ENCODE results near the gene DPM2.

DPM2 gene

DNA sequence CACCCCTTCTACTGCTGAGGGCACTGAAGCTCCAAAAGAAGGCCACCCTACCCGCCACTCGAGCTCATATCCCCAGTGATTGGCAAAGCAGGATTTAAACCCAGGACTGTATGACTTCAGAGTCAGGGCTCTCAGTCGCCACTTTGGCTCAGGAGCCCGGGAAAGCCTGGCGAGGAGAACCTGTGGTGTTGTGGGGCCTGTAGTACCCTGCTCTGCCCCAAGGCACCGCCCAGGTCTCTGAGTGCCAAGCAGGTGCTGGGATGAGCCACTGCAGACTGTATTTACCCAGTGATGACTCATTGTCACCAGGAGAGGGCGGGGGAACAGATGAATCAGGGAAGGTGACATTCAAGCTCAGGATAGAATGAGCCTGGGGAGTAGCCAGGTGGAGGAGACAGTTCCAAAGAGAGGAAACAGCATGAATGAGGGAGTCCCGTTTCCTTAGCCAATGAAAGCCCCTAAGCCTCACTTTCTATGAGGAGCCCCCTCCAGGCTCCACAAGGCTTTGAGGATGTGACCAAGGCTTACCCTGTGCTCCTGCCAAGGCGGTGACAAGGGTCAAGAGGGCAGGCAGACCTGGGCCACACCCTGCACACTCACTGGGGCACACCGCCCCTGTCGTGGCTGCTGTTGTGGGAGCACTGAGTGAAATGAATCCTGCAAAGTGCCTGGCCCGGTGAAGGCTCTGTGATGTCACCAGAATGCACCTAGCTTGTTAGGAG, 17.8 kb upstream of the DPM2 start:
- DNase-seq = peak; percentile 60 to 79 (median 73)

DNA sequence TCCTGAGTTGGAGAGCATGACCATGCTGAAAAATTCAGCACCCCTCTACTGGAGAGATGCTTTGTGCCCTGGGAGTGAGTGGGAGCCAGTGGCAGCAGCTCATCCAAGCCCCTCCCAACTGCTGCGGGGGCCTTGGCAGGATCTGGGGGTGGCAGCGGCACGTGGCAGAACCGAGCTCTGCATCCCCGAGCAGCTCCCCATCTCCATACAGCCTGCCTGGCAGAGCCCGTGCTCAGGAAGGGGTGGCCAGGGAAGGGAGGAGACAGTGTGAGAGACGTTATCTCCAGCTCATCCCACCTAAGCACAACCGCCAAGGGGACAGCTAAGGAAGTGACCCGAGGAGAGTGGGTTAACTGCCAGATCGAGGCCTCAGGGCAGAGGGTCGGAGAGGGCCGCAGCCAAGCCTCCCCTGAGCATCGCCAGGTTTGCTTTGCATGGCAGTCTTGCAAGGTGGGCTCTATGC, 17.2 kb upstream of the DPM2 start:
- no peak for DNase-seq

GRCh38 chr9:127953768-127954505, 16.3 kb upstream of the DPM2 start:
- DNase-seq = peak in 1 of 5 donors; percentile 29

DNA sequence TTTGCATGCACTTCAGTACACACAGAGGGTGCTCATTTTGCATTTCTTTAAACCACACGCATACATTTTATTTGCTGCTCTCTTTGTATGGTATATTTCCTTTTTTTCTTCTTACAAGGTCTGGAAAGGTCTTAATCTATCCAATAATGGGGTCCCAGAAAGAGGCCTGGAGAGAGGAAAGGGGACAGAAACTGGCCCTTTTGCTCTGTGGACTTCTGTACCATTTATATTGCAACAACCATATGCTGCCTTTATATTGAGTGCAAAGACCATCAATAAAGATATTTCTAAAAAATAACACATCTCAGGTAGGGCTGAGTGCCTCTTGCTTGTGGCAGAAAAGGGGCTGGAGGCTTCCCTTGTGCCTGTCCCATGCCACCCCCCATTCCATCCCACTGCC, 15.5 kb upstream of the DPM2 start:
- DNase-seq = no peak

GRCh38 chr9:127950513-127951289, 13.0 kb upstream of the DPM2 start:
- no peak for DNase-seq

DNA sequence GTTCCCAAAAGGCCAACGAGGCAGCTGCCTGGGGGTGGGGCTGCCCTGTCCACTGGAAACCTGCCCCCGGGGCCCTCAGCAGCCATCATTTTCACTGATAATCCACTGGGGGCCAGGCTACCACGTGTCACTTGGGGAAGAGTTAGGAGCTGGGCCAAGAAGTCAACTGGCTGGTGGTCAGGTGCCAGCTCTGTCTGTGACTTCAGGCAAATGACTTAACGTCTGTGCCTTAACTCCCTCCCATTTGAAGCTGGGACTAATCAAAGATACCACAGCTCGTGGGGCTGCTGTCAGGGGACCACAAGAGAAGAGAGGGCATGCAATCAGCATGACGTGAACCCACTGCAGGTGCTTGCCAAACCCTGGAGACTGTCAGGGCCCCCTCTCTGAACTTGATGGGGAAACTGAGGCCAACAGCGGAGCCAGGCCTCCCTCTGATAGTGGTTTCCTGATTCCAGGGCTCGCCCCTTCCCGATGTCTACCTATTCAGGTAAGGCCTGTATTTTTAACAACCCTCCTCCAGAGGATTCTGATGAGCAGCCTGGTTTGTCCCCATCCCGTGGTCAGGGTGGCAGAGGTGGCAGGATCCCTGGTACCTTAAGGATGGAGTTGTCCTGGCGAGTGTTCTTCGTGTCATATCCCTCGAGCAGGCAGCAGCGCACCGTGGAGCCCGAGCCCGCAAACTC, 12.3 kb upstream of the DPM2 start:
- no peak for DNase-seq

DNA sequence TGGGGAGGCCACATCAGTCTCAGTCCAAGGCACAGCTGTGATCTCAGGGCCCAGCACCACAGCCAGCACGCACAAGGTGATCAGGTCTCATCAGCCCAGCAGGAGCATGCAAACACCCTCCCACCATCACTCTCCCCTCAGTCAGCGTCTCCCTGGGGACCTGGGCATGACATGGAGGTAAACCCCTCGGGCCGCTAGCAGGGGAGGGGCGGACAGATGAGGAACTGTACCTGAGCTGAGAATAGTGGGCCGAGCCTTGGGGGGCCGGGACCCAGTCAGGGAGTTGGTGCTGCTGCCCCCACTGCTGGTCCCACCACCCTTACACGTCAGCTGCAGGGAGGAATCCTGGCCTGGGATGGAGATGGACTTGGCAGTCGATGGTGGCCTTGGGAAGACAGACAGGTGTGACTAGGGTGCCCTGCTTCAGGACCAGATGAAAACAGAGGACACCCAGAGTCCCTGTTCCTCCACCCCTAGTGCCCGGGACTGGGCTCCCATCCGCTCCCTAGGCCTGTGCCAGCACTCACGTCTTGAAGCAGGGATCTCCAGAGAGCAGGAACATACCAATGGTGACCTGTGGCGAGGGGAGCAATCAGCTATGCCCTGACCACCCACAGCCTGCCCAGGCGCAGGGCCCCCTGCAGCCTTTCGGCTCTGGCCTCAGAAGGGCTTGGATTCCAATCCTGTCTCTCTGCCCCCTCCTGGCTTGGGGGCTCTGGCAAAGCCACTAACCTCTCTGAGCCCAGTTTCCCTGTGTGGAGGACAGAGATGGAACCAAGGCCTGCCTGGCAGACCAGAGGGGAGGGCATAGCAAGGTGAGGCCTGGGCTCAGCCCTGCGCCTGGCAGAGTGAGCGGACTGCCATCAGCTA, 10.4 kb upstream of the DPM2 start:
- DNase-seq = no peak

DNA sequence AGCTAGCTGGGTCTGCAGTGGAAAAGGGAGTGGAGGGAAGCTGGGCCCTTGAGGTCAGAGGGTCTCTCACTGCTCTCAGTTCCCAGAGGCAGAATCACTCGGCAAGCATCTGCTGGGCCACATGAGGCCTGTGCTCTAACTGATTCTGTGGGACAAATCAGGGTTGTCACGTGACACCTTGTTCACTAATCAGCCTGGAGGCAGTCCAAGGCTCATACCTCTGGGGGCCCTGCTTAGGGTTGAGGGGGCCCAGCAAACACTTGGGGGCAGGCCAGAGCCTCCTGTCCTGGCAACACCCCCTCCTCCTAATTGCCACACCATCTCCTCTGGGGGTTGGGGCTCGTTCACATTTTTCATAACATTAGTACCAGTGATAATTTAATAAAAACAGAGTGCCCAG, 9.1 kb upstream of the DPM2 start:
- no peak for DNase-seq

DNA sequence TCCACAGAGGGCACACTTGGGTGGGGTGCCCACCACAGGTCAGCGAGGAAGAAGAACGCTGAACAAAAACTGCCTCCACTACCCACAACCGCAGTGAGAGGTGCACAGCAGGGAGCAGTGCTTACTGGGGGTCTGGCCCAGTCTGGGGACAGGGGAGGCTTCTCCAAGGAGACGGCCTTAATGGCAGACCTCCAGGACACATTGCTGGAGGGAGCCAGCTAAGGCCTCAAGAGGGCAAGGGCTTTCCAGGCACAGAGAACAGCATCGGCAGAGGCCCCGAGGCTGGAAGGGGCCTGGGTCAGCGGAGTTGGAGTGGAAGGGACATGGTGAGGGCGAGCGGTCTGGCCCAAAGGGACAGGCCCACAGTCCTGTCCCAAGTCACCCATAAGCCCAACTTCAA, 8.3 kb upstream of the DPM2 start:
- no peak for DNase-seq

- no peak for DNase-seq
These were observed 7.7 kb upstream of the DPM2 start for GRCh38 chr9:127945338-127945737.

DNA sequence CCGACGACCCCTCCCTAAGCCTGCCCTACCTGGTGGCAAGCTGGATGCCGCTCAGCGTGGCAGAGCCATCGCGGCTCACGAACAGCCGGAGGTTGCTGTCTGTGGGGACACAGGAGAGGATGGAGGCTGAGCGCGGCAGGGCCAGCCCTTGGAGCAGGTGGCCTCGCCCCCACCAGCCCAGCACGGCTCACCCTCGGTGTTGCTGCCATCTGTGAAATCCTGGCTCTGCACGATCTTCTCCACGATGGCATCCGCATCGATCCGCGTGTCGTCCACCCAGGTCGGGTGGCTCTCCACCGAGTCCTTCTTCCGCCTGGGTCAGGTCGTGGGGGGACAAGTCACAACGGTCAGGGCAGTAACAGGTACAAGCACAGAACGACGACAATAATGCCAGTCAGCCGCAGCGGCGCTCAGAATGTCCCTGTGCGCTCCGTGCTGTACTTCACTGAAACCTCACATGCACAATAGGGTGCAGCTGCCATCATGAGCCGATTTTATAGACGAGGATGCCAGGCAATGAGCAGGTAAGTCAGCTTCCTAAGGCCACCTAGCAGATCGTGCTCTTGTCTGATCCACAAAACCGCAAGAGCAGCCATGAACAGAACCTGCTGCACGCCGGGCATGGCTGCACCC, 7.0 kb upstream of the DPM2 start:
- DNase-seq = no peak

DNA sequence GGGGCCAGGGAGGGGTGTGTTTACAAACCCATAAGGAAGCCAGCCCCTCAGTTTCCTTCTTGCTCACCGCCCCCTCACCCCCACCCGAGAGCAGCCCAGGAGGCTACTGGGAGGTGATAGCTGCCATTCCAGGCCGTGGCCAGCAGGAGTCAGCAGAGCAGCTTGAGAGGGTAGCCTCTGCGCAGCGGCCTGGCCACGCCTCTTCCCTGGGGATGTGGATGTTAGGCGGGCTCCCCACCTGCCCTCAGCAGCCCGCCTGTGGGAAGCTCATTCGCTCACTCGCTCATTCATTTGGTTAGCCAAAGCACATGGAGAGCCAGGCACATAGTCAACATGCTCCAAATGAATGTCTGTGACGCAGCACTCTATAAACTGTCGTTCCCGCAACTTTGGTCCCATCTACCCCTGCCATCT, 6.1 kb upstream of the DPM2 start:
- peak; percentile 48 to 71 (median 66) for DNase-seq

DNA sequence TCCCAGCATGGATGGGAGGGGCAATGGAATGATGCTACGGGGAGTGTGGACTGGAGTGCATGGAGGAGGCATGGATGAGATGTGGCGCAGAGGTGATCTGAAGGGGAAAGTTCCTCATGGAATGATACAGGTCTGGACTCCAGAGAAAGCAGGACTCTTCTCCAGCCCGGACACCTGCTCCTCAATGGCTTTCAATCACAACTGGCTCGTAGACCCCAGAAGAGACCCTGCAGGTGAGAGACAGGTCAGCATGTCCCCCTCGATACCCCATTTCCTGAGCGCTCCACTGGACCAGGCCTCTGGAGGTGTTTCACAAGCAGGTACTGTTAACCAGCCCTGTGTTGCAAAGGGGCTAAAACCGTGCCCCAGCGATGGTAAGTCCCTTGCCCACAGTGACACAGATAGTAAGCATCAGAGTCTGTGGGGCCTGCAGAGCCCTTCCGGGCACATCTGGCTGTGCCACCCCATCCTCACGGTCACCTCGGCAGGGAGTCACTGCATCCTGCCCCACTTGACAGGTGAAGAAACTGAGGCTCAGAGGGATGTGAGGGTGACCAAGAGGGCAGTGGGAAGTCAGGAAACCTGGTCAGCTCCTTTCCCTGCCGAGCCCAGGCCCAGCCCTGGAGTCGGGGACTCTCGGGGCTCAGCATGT, 5.5 kb upstream of the DPM2 start:
- DNase-seq = no peak

DNA sequence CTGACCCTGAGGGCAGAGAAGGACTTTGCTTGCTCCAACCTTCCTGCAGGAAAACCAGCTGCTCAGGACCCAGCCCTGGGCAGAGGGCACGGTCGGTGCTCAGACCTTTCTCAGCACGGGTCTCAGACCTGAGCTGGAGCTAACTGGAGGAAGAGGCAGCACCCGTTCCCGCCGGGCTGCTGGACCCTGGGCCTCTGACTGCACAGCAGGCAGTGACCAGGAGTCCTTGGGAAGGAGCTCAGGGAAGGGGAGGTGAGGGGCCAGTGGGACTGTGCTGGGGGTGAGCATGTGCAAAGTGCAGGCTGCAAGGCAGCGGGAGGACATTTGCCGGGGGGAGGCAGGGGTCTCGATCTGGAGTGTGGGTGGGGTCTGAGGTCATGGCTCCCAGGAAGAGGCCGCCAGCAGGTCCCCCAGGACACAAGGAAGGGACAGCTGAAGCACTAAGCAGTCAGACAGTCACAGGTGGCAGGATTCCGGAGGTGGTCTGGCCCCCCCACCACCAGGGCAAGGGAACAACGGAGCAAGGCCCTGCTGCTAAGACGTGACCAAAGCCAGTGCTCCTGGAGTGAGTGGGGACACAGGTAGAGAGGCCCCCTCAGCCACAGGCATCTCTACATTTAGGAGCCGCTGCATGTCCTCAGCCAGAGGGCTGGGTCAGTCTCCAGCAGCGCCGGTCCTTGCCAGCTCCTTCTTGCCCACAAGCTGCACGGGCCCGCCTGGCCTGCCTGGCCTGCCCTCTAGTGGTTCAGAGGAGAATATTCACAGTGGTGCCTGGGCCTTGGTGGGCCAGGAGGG, 4.8 kb upstream of the DPM2 start:
- DNase-seq = peak in 2 of 5 donors; percentile 29 to 55

DNA sequence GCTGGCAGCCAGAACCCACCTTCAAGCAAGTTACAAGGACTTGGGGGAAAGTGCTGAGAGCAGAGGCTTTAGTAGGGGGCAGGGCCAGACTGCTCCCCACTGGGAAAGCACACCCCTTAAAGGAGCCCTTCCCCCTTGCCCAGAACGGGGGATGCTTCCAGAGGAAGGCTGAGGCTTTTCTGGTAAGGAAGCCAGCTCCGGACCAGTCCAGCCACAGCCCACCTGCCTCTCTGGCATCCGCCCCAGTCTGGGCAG, 4.2 kb upstream of the DPM2 start:
- no peak for DNase-seq

DNA sequence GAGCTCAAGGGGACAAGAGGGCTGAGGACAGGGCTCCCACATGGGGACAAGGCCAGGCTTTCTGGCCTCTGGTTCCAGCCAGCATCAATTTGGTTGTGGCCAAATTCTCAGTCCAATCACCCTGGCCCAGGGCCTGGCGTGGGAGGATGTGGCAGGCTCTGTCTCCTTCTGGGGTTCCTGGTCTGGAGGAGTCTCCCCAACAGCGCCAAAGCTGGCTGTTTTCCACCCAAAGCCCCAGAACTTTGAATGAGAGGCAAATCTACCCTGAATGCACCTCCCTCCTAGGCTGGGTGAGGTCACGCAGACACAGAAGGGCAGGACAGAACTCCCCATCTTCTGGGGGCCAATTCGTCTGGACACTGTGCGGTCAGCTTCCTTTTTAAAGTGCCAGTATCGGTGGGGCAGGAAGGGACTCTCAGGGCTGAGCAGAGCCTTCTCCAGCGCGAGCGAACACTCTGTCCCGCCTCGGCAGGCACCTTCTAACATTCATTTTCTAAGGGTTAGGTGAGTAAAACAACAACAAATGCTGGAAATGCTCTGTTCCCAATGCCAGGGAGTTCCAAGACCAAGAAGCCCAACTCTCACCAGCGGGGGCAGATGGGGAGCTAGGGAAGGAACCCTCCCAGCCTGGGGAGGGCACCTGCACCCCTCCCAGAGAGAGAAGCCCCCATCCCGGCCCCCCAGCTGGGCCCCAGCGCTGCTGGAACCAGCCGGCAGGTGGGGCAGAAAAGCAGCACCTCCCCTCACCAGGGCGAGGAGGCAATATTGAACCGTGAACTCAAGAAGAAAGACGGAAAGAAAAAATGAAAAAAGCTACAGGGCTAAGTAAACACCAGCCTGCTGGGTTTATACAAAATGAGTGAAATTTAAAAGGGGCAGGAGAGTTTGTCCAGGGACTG, 3.7 kb upstream of the DPM2 start:
- no peak for DNase-seq

DNA sequence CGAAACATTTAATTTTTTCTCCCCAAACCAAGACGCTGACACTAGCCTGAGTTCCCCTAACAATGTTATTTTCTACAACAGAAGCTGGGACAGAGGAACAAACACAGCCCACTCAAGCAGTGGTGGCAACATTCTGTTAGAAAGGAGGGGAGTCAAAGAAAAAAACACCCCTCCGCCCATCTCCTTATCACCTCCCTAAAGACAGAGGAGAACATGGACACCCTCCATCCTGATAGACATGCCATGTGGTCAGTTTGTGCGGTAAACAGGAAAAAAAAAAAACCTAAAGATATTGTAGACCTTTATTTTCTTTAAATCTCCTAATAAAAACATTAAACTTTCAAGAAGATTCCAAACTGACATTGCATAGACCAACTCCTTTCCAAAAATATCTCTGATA, 2.9 kb upstream of the DPM2 start:
- no peak for DNase-seq

- DNase-seq = no peak
These were observed 640 bp upstream of the DPM2 start for GRCh38 chr9:127938298-127938690.

GRCh38 chr9:127937056-127937387, 632 bp downstream of the DPM2 start:
- DNase-seq = no peak
